GM23338 (cell line): ENCODE measurements around the gene OR6A2. TPM values are rescaled to one million over a fixed set of nuclear protein-coding genes. Genes with fewer than 3 reads are reported as not detected.

Experiments
- ATAC-seq: fragments of 200-7000 bp; cut with Tn5 transposase; 3 replicates; pipeline ENCODE4 v1.9.1; 2020
- DNase-seq: peaks from one replicate; pipeline ENCODE4 v3.0.0-alpha.2; 2015; ENCODE audit warnings: low spot score
- H2AFZ ChIP-seq: fragments of 200-600 bp; sonication (generic); 2 replicates; pipeline ENCODE4 v1.8.0; 2016; ENCODE audit warnings: antibody characterized with exemption, mild to moderate bottlenecking, moderate library complexity
- H3F3A ChIP-seq: fragments of 200-600 bp; sonication (generic); replicated peaks from 2 replicates; pipeline ENCODE4 v1.8.0; 2017; ENCODE audit warnings: antibody characterized with exemption, mixed run types, low read depth
- H3K27ac ChIP-seq: fragments of 200-600 bp; sonication (generic); 2 replicates; pipeline ENCODE4 v1.6.1; 2016; ENCODE audit warnings: low read depth
- H3K27me3 ChIP-seq: fragments of 200-600 bp; sonication (generic); 2 replicates; pipeline ENCODE4 v1.8.0; 2016; ENCODE audit warnings: mild to moderate bottlenecking, mixed run types, moderate library complexity; ENCODE audit not compliant: insufficient read depth
- H3K36me3 ChIP-seq: fragments of 200-600 bp; sonication (generic); 2 replicates; pipeline ENCODE4 v1.8.0; 2016; ENCODE audit warnings: mild to moderate bottlenecking; ENCODE audit not compliant: insufficient read depth
- H3K4me1 ChIP-seq: fragments of 200-600 bp; sonication (generic); 2 replicates; pipeline ENCODE4 v1.8.0; 2016; ENCODE audit warnings: mild to moderate bottlenecking, moderate library complexity; ENCODE audit not compliant: insufficient read depth
- H3K4me2 ChIP-seq: fragments of 200-600 bp; sonication (generic); 2 replicates; pipeline ENCODE4 v1.7.1; 2017; ENCODE audit warnings: mixed run types
- H3K4me3 ChIP-seq: fragments of 200-600 bp; sonication (generic); 2 replicates; pipeline ENCODE4 v1.6.1; 2016; ENCODE audit warnings: mixed run types
- H3K79me2 ChIP-seq: fragments of 200-600 bp; sonication (generic); replicated peaks from 2 replicates; pipeline ENCODE4 v1.8.0; 2017; ENCODE audit warnings: mild to moderate bottlenecking; ENCODE audit not compliant: insufficient read depth
- H3K9me2 ChIP-seq: fragments of 200-600 bp; sonication (generic); 2 replicates; pipeline ENCODE4 v1.8.0; 2017; ENCODE audit not compliant: insufficient read depth
- H4K20me1 ChIP-seq: fragments of 200-600 bp; sonication (generic); replicated peaks from 2 replicates; pipeline ENCODE4 v1.8.0; 2017; ENCODE audit warnings: mild to moderate bottlenecking; ENCODE audit not compliant: insufficient read depth
- H3K27ac Mint-ChIP-seq: 2 replicates; pipeline ENCODE4 v1.8.0; 2020; ENCODE audit warnings: inconsistent platforms, mild to moderate bottlenecking, moderate library complexity, mixed read lengths
- H3K27me3 Mint-ChIP-seq: 3 replicates; pipeline ENCODE4 v1.8.0; 2022; ENCODE audit warnings: low read depth, mild to moderate bottlenecking, moderate library complexity, mixed read lengths, inconsistent platforms; ENCODE audit not compliant: insufficient read depth, poor library complexity
- H3K36me3 Mint-ChIP-seq: 3 replicates; pipeline ENCODE4 v1.8.0; 2021; ENCODE audit warnings: low read depth, mild to moderate bottlenecking, inconsistent platforms, moderate library complexity, mixed read lengths
- H3K4me1 Mint-ChIP-seq: 3 replicates; pipeline ENCODE4 v1.8.0; 2020; ENCODE audit warnings: mild to moderate bottlenecking, inconsistent platforms, mixed read lengths
- H3K4me3 Mint-ChIP-seq: 3 replicates; pipeline ENCODE4 v1.8.0; 2021; ENCODE audit warnings: moderate library complexity, mild to moderate bottlenecking, inconsistent platforms, mixed read lengths
- H3K9me3 Mint-ChIP-seq: 3 replicates; pipeline ENCODE4 v1.8.0; 2020; ENCODE audit warnings: moderate library complexity, mild to moderate bottlenecking, inconsistent platforms, mixed read lengths
- CREB1 ChIP-seq: fragments of 250-450 bp; sonication (Bioruptor Pico); IDR thresholded peaks from 2 replicates; pipeline ENCODE4 v1.5.0; 2020; ENCODE audit warnings: low read depth, mild to moderate bottlenecking, moderate library complexity
- EZH2 ChIP-seq: fragments of 200-600 bp; sonication (generic); IDR thresholded peaks from one replicate; pipeline ENCODE4 v1.8.0; 2017; ENCODE audit warnings: antibody characterized with exemption, mild to moderate bottlenecking, low read depth; ENCODE audit not compliant: unreplicated experiment
- EZH2phosphoT487 ChIP-seq: fragments of 200-600 bp; sonication (generic); IDR thresholded peaks from one replicate; pipeline ENCODE4 v1.8.1; 2018; ENCODE audit warnings: antibody characterized with exemption; ENCODE audit not compliant: unreplicated experiment
- JUNB ChIP-seq: IDR thresholded peaks from one replicate; pipeline ENCODE4 v1.6.1; 2016; ENCODE audit warnings: antibody characterized with exemption; ENCODE audit not compliant: unreplicated experiment
- NANOG ChIP-seq: IDR thresholded peaks from 2 replicates; pipeline ENCODE4 v1.6.1; 2016; ENCODE audit warnings: antibody characterized with exemption, borderline replicate concordance
- POLR2AphosphoS5 ChIP-seq: IDR thresholded peaks from 2 replicates; pipeline ENCODE4 v1.6.1; 2016; ENCODE audit warnings: antibody characterized with exemption, low read depth
- STAT1 ChIP-seq: IDR thresholded peaks from one replicate; pipeline ENCODE4 v1.6.1; 2016; ENCODE audit warnings: antibody characterized with exemption; ENCODE audit not compliant: unreplicated experiment
- ZNF114 ChIP-seq: fragments of 250-450 bp; sonication (Bioruptor Pico); IDR thresholded peaks from 2 replicates; pipeline ENCODE4 v1.5.0; 2020; ENCODE audit warnings: mild to moderate bottlenecking, moderate library complexity
- ZNF331 ChIP-seq: fragments of 250-450 bp; sonication (Bioruptor Pico); IDR thresholded peaks from 2 replicates; pipeline ENCODE4 v1.5.0; 2020; ENCODE audit warnings: low read depth, mild to moderate bottlenecking, moderate library complexity
- polyA plus RNA-seq: library from polyadenylated mRNA; unstranded; fragments of >200 nt; fragmentation: Nextera tagmentation; extraction: Ambion mirVana; gene quantifications from 2 replicates; pipeline ENCODE4 v1.2.1, GENCODE V29; 2016
- total RNA-seq: library from RNA; depleted of rRNA; stranded (reverse); fragments of >200 nt; shearing (Covaris generic); gene quantifications from 2 replicates; pipeline ENCODE4 v1.2.3, GENCODE V29; 2014
- TF ChIP-seq, protein P1 (sequence below): IDR thresholded peaks from one replicate; pipeline ENCODE4 v1.6.1; 2018; ENCODE audit warnings: antibody characterized with exemption; ENCODE audit not compliant: unreplicated experiment
- TF ChIP-seq, protein P2 (sequence below), 2 experiments: fragments of 200-600 bp in 1 of 2; sonication (generic) in 1 of 2; conservative IDR thresholded peaks; 2 replicates each; pipeline versions ENCODE4 v1.5.1 to v1.6.1; 2016 to 2017; ENCODE audit warnings: antibody characterized with exemption in 2 of 2, low read depth in 2 of 2, mild to moderate bottlenecking in 2 of 2, moderate library complexity in 1 of 2
- TF ChIP-seq, protein P3 (sequence below): fragments of 250-450 bp; sonication (Bioruptor Pico); IDR thresholded peaks from 2 replicates; pipeline ENCODE4 v1.5.0; 2020; ENCODE audit warnings: mild to moderate bottlenecking, moderate library complexity
- TF ChIP-seq, protein P4 (sequence below): IDR thresholded peaks from 2 replicates; pipeline ENCODE4 v1.6.1; 2016; ENCODE audit warnings: antibody characterized with exemption

The OR6A2 gene
- total and polyA plus RNA-seq, 2 experiments from 2014 or later, result 0.06 to 0.97 TPM

DNA sequence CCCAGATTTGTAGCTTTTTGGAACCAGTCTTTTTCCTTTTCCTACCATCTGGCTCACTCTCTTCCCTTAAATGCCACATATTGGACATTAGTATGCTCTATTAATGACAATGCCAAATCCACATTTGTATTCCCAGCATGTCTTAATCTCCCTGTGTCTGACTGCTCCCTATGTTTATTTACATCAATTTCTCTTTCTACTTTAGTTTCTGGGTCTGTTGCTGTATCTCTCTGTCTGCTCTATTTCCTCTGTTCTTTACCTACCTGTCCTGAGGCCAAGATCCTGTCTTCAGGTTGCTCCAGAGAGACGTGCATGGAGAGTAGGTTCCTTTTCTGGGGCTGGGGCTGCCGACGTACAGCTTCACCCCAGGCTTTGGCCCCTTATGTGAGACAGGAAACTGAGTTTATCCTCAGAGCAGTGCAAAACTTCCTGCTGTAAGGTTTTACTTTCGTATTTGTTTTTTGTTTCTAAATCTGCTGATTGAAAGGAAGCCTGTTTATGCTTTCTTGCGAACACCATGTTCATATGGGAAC, 53.3 kb downstream of the OR6A2 start:
- H3K79me2 ChIP-seq, result no peaks in the 10 kb centered on the region
- Mint-ChIP-seq H3K27ac (no peak overlapping the region), H3K4me1 (no peaks in the 10 kb centered on the region), H3K27me3 (no peaks in the 10 kb centered on the region), H3K4me3 (no peak overlapping the region), H3K36me3 (no peaks in the 10 kb centered on the region), H3K9me3 (no peaks in the 10 kb centered on the region)
- no peak overlapping the region for H3K4me3 ChIP-seq
- TF ChIP-seq, protein P1, sequence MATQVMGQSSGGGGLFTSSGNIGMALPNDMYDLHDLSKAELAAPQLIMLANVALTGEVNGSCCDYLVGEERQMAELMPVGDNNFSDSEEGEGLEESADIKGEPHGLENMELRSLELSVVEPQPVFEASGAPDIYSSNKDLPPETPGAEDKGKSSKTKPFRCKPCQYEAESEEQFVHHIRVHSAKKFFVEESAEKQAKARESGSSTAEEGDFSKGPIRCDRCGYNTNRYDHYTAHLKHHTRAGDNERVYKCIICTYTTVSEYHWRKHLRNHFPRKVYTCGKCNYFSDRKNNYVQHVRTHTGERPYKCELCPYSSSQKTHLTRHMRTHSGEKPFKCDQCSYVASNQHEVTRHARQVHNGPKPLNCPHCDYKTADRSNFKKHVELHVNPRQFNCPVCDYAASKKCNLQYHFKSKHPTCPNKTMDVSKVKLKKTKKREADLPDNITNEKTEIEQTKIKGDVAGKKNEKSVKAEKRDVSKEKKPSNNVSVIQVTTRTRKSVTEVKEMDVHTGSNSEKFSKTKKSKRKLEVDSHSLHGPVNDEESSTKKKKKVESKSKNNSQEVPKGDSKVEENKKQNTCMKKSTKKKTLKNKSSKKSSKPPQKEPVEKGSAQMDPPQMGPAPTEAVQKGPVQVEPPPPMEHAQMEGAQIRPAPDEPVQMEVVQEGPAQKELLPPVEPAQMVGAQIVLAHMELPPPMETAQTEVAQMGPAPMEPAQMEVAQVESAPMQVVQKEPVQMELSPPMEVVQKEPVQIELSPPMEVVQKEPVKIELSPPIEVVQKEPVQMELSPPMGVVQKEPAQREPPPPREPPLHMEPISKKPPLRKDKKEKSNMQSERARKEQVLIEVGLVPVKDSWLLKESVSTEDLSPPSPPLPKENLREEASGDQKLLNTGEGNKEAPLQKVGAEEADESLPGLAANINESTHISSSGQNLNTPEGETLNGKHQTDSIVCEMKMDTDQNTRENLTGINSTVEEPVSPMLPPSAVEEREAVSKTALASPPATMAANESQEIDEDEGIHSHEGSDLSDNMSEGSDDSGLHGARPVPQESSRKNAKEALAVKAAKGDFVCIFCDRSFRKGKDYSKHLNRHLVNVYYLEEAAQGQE, result no peak
- TF ChIP-seq NANOG (no peak), STAT1 (no peak), POLR2AphosphoS5 (no peak), ZNF331 (no peak), EZH2 (no peak), CREB1 (no peak), EZH2phosphoT487 (no peak), JUNB (no peak), ZNF114 (CRISPR knock-in tag) (no peak)
- TF ChIP-seq, protein P2, sequence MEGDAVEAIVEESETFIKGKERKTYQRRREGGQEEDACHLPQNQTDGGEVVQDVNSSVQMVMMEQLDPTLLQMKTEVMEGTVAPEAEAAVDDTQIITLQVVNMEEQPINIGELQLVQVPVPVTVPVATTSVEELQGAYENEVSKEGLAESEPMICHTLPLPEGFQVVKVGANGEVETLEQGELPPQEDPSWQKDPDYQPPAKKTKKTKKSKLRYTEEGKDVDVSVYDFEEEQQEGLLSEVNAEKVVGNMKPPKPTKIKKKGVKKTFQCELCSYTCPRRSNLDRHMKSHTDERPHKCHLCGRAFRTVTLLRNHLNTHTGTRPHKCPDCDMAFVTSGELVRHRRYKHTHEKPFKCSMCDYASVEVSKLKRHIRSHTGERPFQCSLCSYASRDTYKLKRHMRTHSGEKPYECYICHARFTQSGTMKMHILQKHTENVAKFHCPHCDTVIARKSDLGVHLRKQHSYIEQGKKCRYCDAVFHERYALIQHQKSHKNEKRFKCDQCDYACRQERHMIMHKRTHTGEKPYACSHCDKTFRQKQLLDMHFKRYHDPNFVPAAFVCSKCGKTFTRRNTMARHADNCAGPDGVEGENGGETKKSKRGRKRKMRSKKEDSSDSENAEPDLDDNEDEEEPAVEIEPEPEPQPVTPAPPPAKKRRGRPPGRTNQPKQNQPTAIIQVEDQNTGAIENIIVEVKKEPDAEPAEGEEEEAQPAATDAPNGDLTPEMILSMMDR (conservative IDR thresholded peaks at IDR 0.05; ENCODE audit: low read depth in 2 of 2), result no peak
- TF ChIP-seq, protein P3, sequence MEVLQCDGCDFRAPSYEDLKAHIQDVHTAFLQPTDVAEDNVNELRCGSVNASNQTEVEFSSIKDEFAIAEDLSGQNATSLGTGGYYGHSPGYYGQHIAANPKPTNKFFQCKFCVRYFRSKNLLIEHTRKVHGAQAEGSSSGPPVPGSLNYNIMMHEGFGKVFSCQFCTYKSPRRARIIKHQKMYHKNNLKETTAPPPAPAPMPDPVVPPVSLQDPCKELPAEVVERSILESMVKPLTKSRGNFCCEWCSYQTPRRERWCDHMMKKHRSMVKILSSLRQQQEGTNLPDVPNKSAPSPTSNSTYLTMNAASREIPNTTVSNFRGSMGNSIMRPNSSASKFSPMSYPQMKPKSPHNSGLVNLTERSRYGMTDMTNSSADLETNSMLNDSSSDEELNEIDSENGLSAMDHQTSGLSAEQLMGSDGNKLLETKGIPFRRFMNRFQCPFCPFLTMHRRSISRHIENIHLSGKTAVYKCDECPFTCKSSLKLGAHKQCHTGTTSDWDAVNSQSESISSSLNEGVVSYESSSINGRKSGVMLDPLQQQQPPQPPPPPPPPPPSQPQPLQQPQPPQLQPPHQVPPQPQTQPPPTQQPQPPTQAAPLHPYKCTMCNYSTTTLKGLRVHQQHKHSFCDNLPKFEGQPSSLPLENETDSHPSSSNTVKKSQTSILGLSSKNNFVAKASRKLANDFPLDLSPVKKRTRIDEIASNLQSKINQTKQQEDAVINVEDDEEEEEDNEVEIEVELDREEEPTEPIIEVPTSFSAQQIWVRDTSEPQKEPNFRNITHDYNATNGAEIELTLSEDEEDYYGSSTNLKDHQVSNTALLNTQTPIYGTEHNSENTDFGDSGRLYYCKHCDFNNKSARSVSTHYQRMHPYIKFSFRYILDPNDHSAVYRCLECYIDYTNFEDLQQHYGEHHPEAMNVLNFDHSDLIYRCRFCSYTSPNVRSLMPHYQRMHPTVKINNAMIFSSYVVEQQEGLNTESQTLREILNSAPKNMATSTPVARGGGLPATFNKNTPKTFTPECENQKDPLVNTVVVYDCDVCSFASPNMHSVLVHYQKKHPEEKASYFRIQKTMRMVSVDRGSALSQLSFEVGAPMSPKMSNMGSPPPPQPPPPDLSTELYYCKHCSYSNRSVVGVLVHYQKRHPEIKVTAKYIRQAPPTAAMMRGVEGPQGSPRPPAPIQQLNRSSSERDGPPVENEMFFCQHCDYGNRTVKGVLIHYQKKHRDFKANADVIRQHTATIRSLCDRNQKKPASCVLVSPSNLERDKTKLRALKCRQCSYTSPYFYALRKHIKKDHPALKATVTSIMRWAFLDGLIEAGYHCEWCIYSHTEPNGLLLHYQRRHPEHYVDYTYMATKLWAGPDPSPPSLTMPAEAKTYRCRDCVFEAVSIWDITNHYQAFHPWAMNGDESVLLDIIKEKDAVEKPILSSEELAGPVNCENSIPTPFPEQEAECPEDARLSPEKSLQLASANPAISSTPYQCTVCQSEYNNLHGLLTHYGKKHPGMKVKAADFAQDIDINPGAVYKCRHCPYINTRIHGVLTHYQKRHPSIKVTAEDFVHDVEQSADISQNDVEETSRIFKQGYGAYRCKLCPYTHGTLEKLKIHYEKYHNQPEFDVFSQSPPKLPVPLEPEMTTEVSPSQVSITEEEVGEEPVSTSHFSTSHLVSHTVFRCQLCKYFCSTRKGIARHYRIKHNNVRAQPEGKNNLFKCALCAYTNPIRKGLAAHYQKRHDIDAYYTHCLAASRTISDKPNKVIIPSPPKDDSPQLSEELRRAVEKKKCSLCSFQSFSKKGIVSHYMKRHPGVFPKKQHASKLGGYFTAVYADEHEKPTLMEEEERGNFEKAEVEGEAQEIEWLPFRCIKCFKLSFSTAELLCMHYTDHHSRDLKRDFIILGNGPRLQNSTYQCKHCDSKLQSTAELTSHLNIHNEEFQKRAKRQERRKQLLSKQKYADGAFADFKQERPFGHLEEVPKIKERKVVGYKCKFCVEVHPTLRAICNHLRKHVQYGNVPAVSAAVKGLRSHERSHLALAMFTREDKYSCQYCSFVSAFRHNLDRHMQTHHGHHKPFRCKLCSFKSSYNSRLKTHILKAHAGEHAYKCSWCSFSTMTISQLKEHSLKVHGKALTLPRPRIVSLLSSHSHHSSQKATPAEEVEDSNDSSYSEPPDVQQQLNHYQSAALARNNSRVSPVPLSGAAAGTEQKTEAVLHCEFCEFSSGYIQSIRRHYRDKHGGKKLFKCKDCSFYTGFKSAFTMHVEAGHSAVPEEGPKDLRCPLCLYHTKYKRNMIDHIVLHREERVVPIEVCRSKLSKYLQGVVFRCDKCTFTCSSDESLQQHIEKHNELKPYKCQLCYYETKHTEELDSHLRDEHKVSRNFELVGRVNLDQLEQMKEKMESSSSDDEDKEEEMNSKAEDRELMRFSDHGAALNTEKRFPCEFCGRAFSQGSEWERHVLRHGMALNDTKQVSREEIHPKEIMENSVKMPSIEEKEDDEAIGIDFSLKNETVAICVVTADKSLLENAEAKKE (CRISPR knock-in tag), result no peak
- TF ChIP-seq, protein P4, sequence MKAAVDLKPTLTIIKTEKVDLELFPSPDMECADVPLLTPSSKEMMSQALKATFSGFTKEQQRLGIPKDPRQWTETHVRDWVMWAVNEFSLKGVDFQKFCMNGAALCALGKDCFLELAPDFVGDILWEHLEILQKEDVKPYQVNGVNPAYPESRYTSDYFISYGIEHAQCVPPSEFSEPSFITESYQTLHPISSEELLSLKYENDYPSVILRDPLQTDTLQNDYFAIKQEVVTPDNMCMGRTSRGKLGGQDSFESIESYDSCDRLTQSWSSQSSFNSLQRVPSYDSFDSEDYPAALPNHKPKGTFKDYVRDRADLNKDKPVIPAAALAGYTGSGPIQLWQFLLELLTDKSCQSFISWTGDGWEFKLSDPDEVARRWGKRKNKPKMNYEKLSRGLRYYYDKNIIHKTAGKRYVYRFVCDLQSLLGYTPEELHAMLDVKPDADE, result no peak
- no peaks in the 10 kb centered on the region for H3K27me3 ChIP-seq
- no peaks in the 10 kb centered on the region for H3K36me3 ChIP-seq
- H3K9me2 ChIP-seq, result peaks cover 7% of the 10 kb centered on the region; the same call in 1 of the 2 replicates
- no peaks in the 10 kb centered on the region for H4K20me1 ChIP-seq
- no peaks in the 10 kb centered on the region for H3F3A ChIP-seq
- ATAC-seq, result no peak
- H3K4me1 ChIP-seq, result no peaks in the 10 kb centered on the region
- H2AFZ ChIP-seq, result no peak overlapping the region
- H3K4me2 ChIP-seq, result no peak overlapping the region
- no peak for DNase-seq
- no peak overlapping the region for H3K27ac ChIP-seq
